A673 (cell line): ENCODE measurements around the gene NAA35. TPM values are rescaled to one million over a fixed set of nuclear protein-coding genes. Genes with fewer than 3 reads are reported as not detected.

ENCODE experiments used
- BruUV-seq: library from RNA; stranded (reverse); fragments of 400-500 nt; replicated peaks from 2 replicates; lab custom pipeline; 2021; lab: Mats Ljungman, UMichigan
- CTCF ChIA-PET: fragments of 300-600 bp; sonication (Branson Sonifier 250); formaldehyde crosslinking; loops from one replicate; lab custom pipeline; 2022; ENCODE audit warnings: antibody characterized with exemption; lab: Charles Lee
- POLR2A ChIA-PET: fragments of 300-600 bp; sonication (Branson Sonifier 250); formaldehyde crosslinking; loops from one replicate; lab custom pipeline; 2022; ENCODE audit warnings: antibody characterized with exemption; ENCODE audit not compliant: low non-redundant PET; lab: Charles Lee
- DNase-seq: peaks from one replicate; pipeline ENCODE4 v3.0.0-alpha.2; 2015; ENCODE audit warnings: low spot score
- H3K27ac ChIP-seq: fragments of 200-600 bp; sonication (generic); 2 replicates; pipeline ENCODE4 v1.5.1; 2016; ENCODE audit warnings: mixed run types, low read depth, mild to moderate bottlenecking, mixed read lengths, antibody characterized with exemption, low read length; ENCODE audit not compliant: poor library complexity, severe bottlenecking
- H3K27me3 ChIP-seq: fragments of 200-600 bp; sonication (generic); replicated peaks from 2 replicates; pipeline ENCODE4 v1.6.1; 2017; ENCODE audit warnings: mixed run types, low read depth, mild to moderate bottlenecking, mixed read lengths, antibody characterized with exemption, low read length; ENCODE audit not compliant: insufficient read depth, poor library complexity
- H3K36me3 ChIP-seq: fragments of 200-600 bp; sonication (generic); 2 replicates; pipeline ENCODE4 v1.6.1; 2016; ENCODE audit warnings: mixed run types, mild to moderate bottlenecking, mixed read lengths, antibody characterized with exemption, low read length; ENCODE audit not compliant: insufficient read depth, poor library complexity, severe bottlenecking
- H3K4me1 ChIP-seq: fragments of 200-600 bp; sonication (generic); 2 replicates; pipeline ENCODE4 v1.6.1; 2017; ENCODE audit warnings: mixed run types, mild to moderate bottlenecking, mixed read lengths, antibody characterized with exemption, low read length; ENCODE audit not compliant: insufficient read depth, poor library complexity, severe bottlenecking
- H3K4me3 ChIP-seq: fragments of 200-600 bp; sonication (generic); 2 replicates; pipeline ENCODE4 v1.5.1; 2016; ENCODE audit warnings: low read depth, mixed run types, mild to moderate bottlenecking, mixed read lengths, low read length; ENCODE audit not compliant: poor library complexity, severe bottlenecking
- H3K9me3 ChIP-seq: fragments of 200-600 bp; sonication (generic); 2 replicates; pipeline ENCODE4 v1.6.1; 2016; ENCODE audit warnings: mixed run types, low read depth, mild to moderate bottlenecking, mixed read lengths, antibody characterized with exemption, low read length; ENCODE audit not compliant: poor library complexity, severe bottlenecking
- EZH2 ChIP-seq: fragments of 200-600 bp; sonication (generic); IDR thresholded peaks from 2 replicates; pipeline ENCODE4 v1.6.1; 2017; ENCODE audit warnings: borderline replicate concordance, low read depth, mild to moderate bottlenecking, mixed read lengths, antibody characterized with exemption, low read length; ENCODE audit not compliant: poor library complexity, severe bottlenecking
- intact Hi-C: fragments of 100-400 bp; cut with micrococcal nuclease; formaldehyde crosslinking; loops from one replicate; pipeline ENCODE4 v1.10.0; 2022; ENCODE audit not compliant: unreplicated experiment
- total RNA-seq: library from RNA; stranded (reverse); gene quantifications from 2 replicates; pipeline ENCODE4 v1.2.3, GENCODE V29; 2021
- TF ChIP-seq, protein P1 (sequence below): fragments of 300-800, 200-600 bp; sonication (generic); conservative IDR thresholded peaks from 2 replicates; pipeline ENCODE4 v1.5.1; 2017; ENCODE audit warnings: low read depth, mild to moderate bottlenecking, antibody characterized with exemption, low read length, moderate library complexity, mixed read lengths

NAA35 gene
- total RNA-seq, 1 experiment from 2014 or later: 28.4 TPM

DNA sequence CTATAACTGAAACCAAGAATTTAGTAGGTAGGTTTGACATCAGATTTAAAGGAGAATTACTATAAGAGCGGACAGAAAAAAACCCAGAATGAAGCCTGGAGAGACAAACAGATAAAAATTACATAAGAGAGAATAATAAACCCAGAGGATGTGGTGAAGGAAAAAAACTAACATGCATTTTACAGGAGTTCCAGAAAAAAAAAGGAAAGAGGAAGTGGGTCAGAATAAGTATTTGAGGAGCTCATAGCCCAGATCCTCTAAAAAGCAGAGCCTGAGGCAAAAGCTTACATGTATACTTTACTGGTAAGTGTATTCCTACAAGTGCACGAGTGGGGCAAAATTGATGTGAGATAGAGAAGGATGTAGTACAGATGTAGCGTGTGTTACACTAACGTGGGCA is 43.1 kb upstream of the NAA35 start:
- Histone ChIP-seq H3K4me1 (no peaks in the 10 kb centered on the region), H3K27ac (no peak overlapping the region), H3K9me3 (no peaks in the 10 kb centered on the region), H3K27me3 (no peaks in the 10 kb centered on the region), H3K4me3 (no peak overlapping the region), H3K36me3 (no peaks in the 10 kb centered on the region)
- no peak for DNase-seq
- no TSS peak for BruUV-seq
- ChIA-PET POLR2A (no interaction called here), CTCF (no interaction called here)
- intact Hi-C loops: no loop called here
- no peak for TF ChIP-seq EZH2

DNA sequence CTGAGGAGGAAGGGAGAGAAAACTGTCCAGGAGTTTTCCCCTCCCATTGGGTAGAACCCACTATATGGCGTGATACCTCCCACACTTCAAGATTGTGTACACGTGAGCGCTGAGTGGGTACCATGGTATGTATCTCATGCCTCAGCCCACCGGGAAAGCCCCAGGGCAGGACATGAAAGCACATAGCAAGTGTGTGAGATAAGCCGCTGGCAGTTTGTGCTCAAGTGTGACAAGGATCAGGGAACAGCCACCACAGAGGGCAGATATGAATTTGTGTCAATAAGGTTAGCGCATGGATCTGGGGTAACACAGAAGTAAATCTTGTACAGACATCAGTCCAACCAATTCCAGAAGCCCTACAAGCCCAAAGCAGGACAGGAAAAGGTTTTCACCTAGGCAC is 42.6 kb upstream of the NAA35 start:
- intact Hi-C loops: no loop called here
- POLR2A ChIA-PET: no interaction called here
- no TSS peak for BruUV-seq

DNA sequence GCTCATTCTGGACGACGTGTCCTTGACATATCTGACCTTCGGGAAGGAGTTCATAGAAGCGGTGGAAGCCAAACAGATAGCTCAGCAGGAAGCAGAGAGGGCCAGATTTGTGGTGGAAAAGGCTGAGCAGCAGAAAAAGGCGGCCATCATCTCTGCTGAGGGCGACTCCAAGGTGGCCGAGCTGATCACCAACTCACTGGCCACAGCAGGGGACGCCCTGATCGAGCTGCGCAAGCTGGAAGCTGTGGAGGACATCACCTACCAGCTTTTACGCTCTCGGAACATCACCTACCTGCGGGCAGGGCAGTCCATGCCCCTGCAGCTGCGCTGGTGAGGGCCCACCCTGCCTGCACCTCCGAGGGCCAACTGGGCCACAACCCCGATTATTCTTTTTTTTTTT is 41.6 kb upstream of the NAA35 start:
- Histone ChIP-seq H3K4me3 (no peak overlapping the region), H3K27me3 (no peaks in the 10 kb centered on the region), H3K4me1 (no peaks in the 10 kb centered on the region), H3K9me3 (no peaks in the 10 kb centered on the region), H3K27ac (no peak overlapping the region), H3K36me3 (no peaks in the 10 kb centered on the region)
- TF ChIP-seq, protein P1, sequence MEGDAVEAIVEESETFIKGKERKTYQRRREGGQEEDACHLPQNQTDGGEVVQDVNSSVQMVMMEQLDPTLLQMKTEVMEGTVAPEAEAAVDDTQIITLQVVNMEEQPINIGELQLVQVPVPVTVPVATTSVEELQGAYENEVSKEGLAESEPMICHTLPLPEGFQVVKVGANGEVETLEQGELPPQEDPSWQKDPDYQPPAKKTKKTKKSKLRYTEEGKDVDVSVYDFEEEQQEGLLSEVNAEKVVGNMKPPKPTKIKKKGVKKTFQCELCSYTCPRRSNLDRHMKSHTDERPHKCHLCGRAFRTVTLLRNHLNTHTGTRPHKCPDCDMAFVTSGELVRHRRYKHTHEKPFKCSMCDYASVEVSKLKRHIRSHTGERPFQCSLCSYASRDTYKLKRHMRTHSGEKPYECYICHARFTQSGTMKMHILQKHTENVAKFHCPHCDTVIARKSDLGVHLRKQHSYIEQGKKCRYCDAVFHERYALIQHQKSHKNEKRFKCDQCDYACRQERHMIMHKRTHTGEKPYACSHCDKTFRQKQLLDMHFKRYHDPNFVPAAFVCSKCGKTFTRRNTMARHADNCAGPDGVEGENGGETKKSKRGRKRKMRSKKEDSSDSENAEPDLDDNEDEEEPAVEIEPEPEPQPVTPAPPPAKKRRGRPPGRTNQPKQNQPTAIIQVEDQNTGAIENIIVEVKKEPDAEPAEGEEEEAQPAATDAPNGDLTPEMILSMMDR: no peak
- TF ChIP-seq EZH2: no peak
- CTCF ChIA-PET: interaction anchor here (0.6 to 1.0 kb wide), 4 partner anchors 10 to 74 kb away, joined by 3 to 12 read pairs (median 4); no protein-coding TSS in a partner anchor
- no peak for DNase-seq
- BruUV-seq: no TSS peak
- POLR2A ChIA-PET: no interaction called here
- intact Hi-C loops: no loop called here

More for the DNA sequence above, 42.6 kb upstream of the NAA35 start:
- DNase-seq: no peak
- Histone ChIP-seq H3K4me1 (no peaks in the 10 kb centered on the region), H3K36me3 (no peaks in the 10 kb centered on the region), H3K27me3 (no peaks in the 10 kb centered on the region), H3K9me3 (no peaks in the 10 kb centered on the region), H3K4me3 (no peak overlapping the region), H3K27ac (no peak overlapping the region)
- CTCF ChIA-PET: no interaction called here
- TF ChIP-seq EZH2: no peak
- TF ChIP-seq, protein P1: no peak
